Kidney (tissue), 14 donors: ENCODE measurements around the gene SMIM24. TPM values are rescaled to one million over a fixed set of nuclear protein-coding genes. Genes with fewer than 3 reads are reported as not detected.

Experiments
- DNase-seq, 5 donors: peaks; one replicate each; pipeline ENCODE4 v3.0.0-alpha.2; 2013 to 2020
- FAIRE-seq: peaks from 2 replicates; lab custom pipeline; 2012; peaks lifted over from hg19 to GRCh38; lab: Jason Lieb, UNC
- H3K27ac ChIP-seq, 2 donors: one replicate each; pipeline ENCODE4 v1.7.0; 2013; ENCODE audit warnings: low read depth in 2 of 2, low read length in 2 of 2, inconsistent platforms in 1 of 2
- H3K27me3 ChIP-seq: one replicate; pipeline ENCODE4 v1.7.1; 2013; ENCODE audit warnings: low read length, inconsistent platforms; ENCODE audit not compliant: control insufficient read depth, insufficient read depth
- H3K36me3 ChIP-seq, 3 donors: one replicate each; pipeline versions ENCODE4 v1.7.0 to v1.7.1; 2013; ENCODE audit warnings: low read length in 3 of 3, control low read depth in 1 of 3, inconsistent platforms in 1 of 3; ENCODE audit not compliant: insufficient read depth in 3 of 3, control insufficient read depth in 2 of 3
- H3K4me1 ChIP-seq, 3 donors: one replicate each; pipeline versions ENCODE4 v1.7.0 to v1.7.1; 2013; ENCODE audit warnings: low read length in 3 of 3, inconsistent platforms in 1 of 3, low read depth in 1 of 3; ENCODE audit not compliant: control insufficient read depth in 2 of 3, insufficient read depth in 2 of 3
- H3K4me3 ChIP-seq, 3 donors: one replicate each; pipeline versions ENCODE4 v1.7.0 to v1.8.1; 2013; ENCODE audit warnings: low read length in 3 of 3, control low read depth in 1 of 3, inconsistent platforms in 1 of 3
- H3K9ac ChIP-seq, 3 donors: one replicate each; pipeline versions ENCODE4 v1.7.0 to v1.7.1; 2013; ENCODE audit warnings: low read length in 3 of 3, control low read depth in 1 of 3, inconsistent platforms in 1 of 3
- H3K9me3 ChIP-seq, 3 donors: one replicate each; pipeline versions ENCODE4 v1.7.0 to v1.7.1; 2013; ENCODE audit warnings: low read length in 3 of 3, control low read depth in 1 of 3, inconsistent platforms in 1 of 3; ENCODE audit not compliant: control insufficient read depth in 2 of 3, insufficient read depth in 1 of 3
- CTCF ChIP-seq: IDR thresholded peaks from 3 replicates; pipeline ENCODE4 v1.5.1; 2012; ENCODE audit warnings: mild to moderate bottlenecking, moderate library complexity, borderline replicate concordance; ENCODE audit not compliant: insufficient read depth; ENCODE audit errors: extremely low read depth
- intact Hi-C: fragments of 100-400 bp; cut with DNase I; formaldehyde crosslinking; loops from one replicate; pipeline ENCODE4 v1.11.1; 2022
- polyA plus RNA-seq: library from polyadenylated mRNA; stranded (reverse); fragments of 350-450 nt; fragmentation: Illumina TruSeq; extraction: RNeasy Lipid Tissue Mini Kit (QIAGEN cat#74804); gene quantifications from one replicate; pipeline ENCODE4 v1.2.3, GENCODE V29; 2014; ENCODE audit warnings: low read depth, low replicate concordance; ENCODE audit not compliant: insufficient read depth
- total RNA-seq: library from RNA; stranded (reverse); fragmentation: NEBNext Ultra II Directional; extraction: Animal tissue kit (Norgen Biotek cat#: 25700); gene quantifications from one replicate; pipeline ENCODE4 v1.2.1, GENCODE V29; 2021
- donor health status: control.
- donor health status: control.
- donor health status: control.
- donor health status: control.
- donor health status: control.
- donor health status: DM: yes; HTN: yes; CAD: no.
- donor health status: Normal renal cell carcinoma (clear cell type).

Gene SMIM24
- total and polyA plus RNA-seq, 2 donors from 2014 or later, result 49.8 to 1,108 TPM

GRCh38 chr19:3457528-3458228 is 22.6 kb downstream of the SMIM24 start:
- intact Hi-C loops, result no loop called here
- TF ChIP-seq CTCF, result no peak
- H3K4me1 ChIP-seq, result peaks cover 0 to 33% (median 18%) of the 10 kb centered on the region in 3 donors
- H3K9me3 ChIP-seq, result no peaks in the 10 kb centered on the region
- H3K9ac ChIP-seq, result peak overlapping the region in 1 of 3 donors; percentile 61
- peaks cover 2 to 26% (median 12%) of the 10 kb centered on the region in 3 donors for H3K36me3 ChIP-seq
- no peak for FAIRE-seq
- peak in 1 of 5 donors; percentile 64 for DNase-seq
- no peak overlapping the region for H3K4me3 ChIP-seq
- H3K27ac ChIP-seq, result peak overlapping the region; percentile 94 to 98
- no peaks in the 10 kb centered on the region for H3K27me3 ChIP-seq

GRCh38 chr19:3456925-3457527 is 23.3 kb downstream of the SMIM24 start:
- Histone ChIP-seq H3K9me3 (no peaks in the 10 kb centered on the region), H3K27ac (peak overlapping the region; percentile 94 to 98), H3K9ac (no peak overlapping the region), H3K4me3 (no peak overlapping the region), H3K27me3 (no peaks in the 10 kb centered on the region), H3K36me3 (peaks cover 2 to 25% (median 17%) of the 10 kb centered on the region in 3 donors), H3K4me1 (peaks cover 0 to 33% (median 18%) of the 10 kb centered on the region in 3 donors)
- DNase-seq, result no peak
- intact Hi-C loops, result no loop called here
- TF ChIP-seq CTCF, result no peak
- no peak for FAIRE-seq

- no peak for TF ChIP-seq CTCF
- Histone ChIP-seq H3K36me3 (peaks cover 2 to 25% (median 17%) of the 10 kb centered on the region in 3 donors), H3K9ac (no peak overlapping the region), H3K4me3 (no peak overlapping the region), H3K27ac (peak overlapping the region in 1 of 2 donors; percentile 11), H3K4me1 (peaks cover 0 to 34% (median 18%) of the 10 kb centered on the region in 3 donors), H3K27me3 (no peaks in the 10 kb centered on the region), H3K9me3 (no peaks in the 10 kb centered on the region)
- no peak for DNase-seq
- intact Hi-C loops, result no loop called here
- FAIRE-seq, result no peak
Observed at GRCh38 chr19:3455960-3456601, 24.2 kb downstream of the SMIM24 start.
